Spleen (tissue), 7 donors: ENCODE measurements around the gene SIX5.

ENCODE experiments used
- CTCF ChIP-seq, 11 experiments: fragments of 200-600 bp in 7 of 11; fragments of 450-650 bp in 4 of 11; sonication (generic) in 4 of 11; IDR thresholded peaks in 8 of 11; conservative IDR thresholded peaks in 3 of 11; 1 replicate in 7 of 11; 2 replicates in 4 of 11; pipeline versions ENCODE4 v1.4.0 to v1.8.0; 2016 to 2021; ENCODE audit warnings: antibody characterized with exemption in 11 of 11, inconsistent platforms in 4 of 11, mild to moderate bottlenecking in 1 of 11
- POLR2A ChIP-seq, 3 donors: fragments of 450-650 bp; IDR thresholded peaks; one replicate each; pipeline ENCODE4 v1.5.1; 2017; ENCODE audit warnings: antibody characterized with exemption in 3 of 3, mild to moderate bottlenecking in 1 of 3
- donor health status: DM: no; HTN: no; CAD: no; lungs with moderate emphysema.
- donor health status: DM: no; HTN: no; CAD: no.
- donor health status: DM: no; HTN: no; CAD: no.

DNA sequence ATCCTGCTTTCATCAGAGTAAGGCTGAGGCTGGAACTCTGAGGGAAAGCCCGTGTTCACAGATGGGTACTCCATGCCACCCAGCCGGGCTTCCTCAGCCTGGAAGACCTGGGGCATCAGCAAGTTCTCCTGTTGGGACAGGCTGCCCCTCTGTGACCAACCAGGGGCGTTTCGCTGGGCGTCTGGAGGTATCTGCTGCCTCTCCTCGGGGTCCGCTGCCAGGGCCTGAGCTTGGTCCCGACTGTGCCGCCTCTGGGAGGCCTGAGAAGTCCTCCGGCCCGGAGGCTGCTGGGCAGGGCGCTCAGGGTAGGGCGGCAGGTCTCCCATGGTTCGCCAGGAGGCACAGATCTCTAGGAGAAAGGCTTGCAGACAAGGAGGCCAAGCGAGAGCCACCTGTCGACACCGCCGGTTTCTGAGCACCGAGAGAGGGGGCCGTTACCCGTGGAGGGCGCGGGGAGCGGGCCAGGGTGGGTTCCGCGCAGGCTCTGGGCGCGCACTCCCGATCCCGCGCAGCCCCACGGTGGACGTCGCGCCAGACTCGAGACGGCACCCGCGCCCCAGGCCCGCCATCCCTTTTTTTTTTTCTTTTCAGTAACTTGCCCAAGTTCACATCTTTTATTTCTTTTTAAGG is 45.9 kb upstream of the SIX5 start, which contains the start of gene RSPH6A:
- TF ChIP-seq CTCF (IDR thresholded peaks at IDR 0.05 in 8 of 11, conservative IDR thresholded peaks at IDR 0.05 in 3 of 11) (no peak), POLR2A (IDR thresholded peaks at IDR 0.05) (no peak)
